Thyroid gland (tissue), 4 donors: ENCODE measurements around the gene PSAP. TPM values are rescaled to one million over a fixed set of nuclear protein-coding genes. Genes with fewer than 3 reads are reported as not detected.

Experiments used
- DNase-seq, 2 donors: peaks; one replicate each; pipeline ENCODE4 v3.0.0-alpha.2; 2019
- H3K27ac ChIP-seq, 3 donors: fragments of 200-600 bp; sonication (generic); 1 replicate in 2 of 3; 2 replicates in 1 of 3; pipeline ENCODE4 v1.5.1; 2016 to 2019; ENCODE audit warnings: mild to moderate bottlenecking in 1 of 3, moderate library complexity in 1 of 3
- H3K27me3 ChIP-seq: fragments of 200-600 bp; sonication (generic); one replicate; pipeline ENCODE4 v1.5.1; 2019
- H3K36me3 ChIP-seq, 2 donors: fragments of 200-600 bp; sonication (generic); one replicate each; pipeline ENCODE4 v1.5.1; 2016 to 2019
- H3K4me1 ChIP-seq, 2 donors: fragments of 200-600 bp; sonication (generic); one replicate each; pipeline ENCODE4 v1.5.1; 2017 to 2019
- H3K4me3 ChIP-seq, 3 donors: fragments of 200-600 bp; sonication (generic); replicated peaks in 1 of 3; 1 replicate in 2 of 3; 2 replicates in 1 of 3; pipeline ENCODE4 v1.5.1; 2016; ENCODE audit warnings: mild to moderate bottlenecking in 1 of 3
- H3K9me3 ChIP-seq: fragments of 200-600 bp; sonication (generic); one replicate; pipeline ENCODE4 v1.5.1; 2017
- CTCF ChIP-seq, 6 experiments: fragments of 200-600 bp in 3 of 6; fragments of 450-650 bp in 3 of 6; sonication (generic) in 3 of 6; IDR thresholded peaks; one replicate each; pipeline ENCODE4 v1.5.1; 2016 to 2019; ENCODE audit warnings: antibody characterized with exemption in 6 of 6, mild to moderate bottlenecking in 2 of 6, inconsistent platforms in 1 of 6, moderate library complexity in 1 of 6
- POLR2A ChIP-seq, 2 donors: fragments of 450-650 bp; IDR thresholded peaks; one replicate each; pipeline ENCODE4 v1.6.1; 2017; ENCODE audit warnings: antibody characterized with exemption in 2 of 2, mild to moderate bottlenecking in 2 of 2, moderate library complexity in 1 of 2
- whole genome bisulfite sequencing, 2 donors: methylation state at CpG; one replicate each; pipeline ENCODE4 v1.1.5; 2017; 5-methylcytosine and 5-hydroxymethylcytosine counted together
- intact Hi-C: fragments of 100-400 bp; cut with DNase I; formaldehyde crosslinking; loops from one replicate; pipeline ENCODE4 v1.15.1; 2023
- total RNA-seq, 4 donors: library from RNA; depleted of rRNA; stranded (reverse); fragments of >200 nt; gene quantifications; one replicate each; pipeline ENCODE4 v1.2.3, GENCODE V29; 2016

The PSAP gene
- total RNA-seq, 4 donors from 2014 or later: 978 to 1,211 (median 1,123) TPM

- Histone ChIP-seq H3K4me3 (no peak overlapping the region), H3K36me3 (no peaks in the 10 kb centered on the region), H3K27ac (no peak overlapping the region), H3K27me3 (no peaks in the 10 kb centered on the region), H3K4me1 (peaks cover 4 to 20% of the 10 kb centered on the region in 2 donors), H3K9me3 (no peaks in the 10 kb centered on the region)
- no peak for DNase-seq
- TF ChIP-seq CTCF (IDR thresholded peaks at IDR 0.05): no peak
- TF ChIP-seq POLR2A (IDR thresholded peaks at IDR 0.05): no peak
- 93 to 97% methylated on average over 17 of the region's 17 CpGs for WGBS, 2 donors
- intact Hi-C loops: no loop called here
Measured at GRCh38 chr10:71777213-71777985, 73.7 kb downstream of the PSAP start.

GRCh38 chr10:71776481-71776925 is 74.5 kb downstream of the PSAP start:
- Histone ChIP-seq H3K27ac (no peak overlapping the region), H3K4me1 (peaks cover 4 to 29% of the 10 kb centered on the region in 2 donors), H3K27me3 (no peaks in the 10 kb centered on the region), H3K4me3 (no peak overlapping the region), H3K36me3 (no peaks in the 10 kb centered on the region), H3K9me3 (no peaks in the 10 kb centered on the region)
- TF ChIP-seq CTCF (IDR thresholded peaks at IDR 0.05) (no peak), POLR2A (IDR thresholded peaks at IDR 0.05) (no peak)
- WGBS, 2 donors: 68 to 73% methylated on average over 2 of the region's 2 CpGs
- DNase-seq: no peak
- intact Hi-C loops: no loop called here

DNA sequence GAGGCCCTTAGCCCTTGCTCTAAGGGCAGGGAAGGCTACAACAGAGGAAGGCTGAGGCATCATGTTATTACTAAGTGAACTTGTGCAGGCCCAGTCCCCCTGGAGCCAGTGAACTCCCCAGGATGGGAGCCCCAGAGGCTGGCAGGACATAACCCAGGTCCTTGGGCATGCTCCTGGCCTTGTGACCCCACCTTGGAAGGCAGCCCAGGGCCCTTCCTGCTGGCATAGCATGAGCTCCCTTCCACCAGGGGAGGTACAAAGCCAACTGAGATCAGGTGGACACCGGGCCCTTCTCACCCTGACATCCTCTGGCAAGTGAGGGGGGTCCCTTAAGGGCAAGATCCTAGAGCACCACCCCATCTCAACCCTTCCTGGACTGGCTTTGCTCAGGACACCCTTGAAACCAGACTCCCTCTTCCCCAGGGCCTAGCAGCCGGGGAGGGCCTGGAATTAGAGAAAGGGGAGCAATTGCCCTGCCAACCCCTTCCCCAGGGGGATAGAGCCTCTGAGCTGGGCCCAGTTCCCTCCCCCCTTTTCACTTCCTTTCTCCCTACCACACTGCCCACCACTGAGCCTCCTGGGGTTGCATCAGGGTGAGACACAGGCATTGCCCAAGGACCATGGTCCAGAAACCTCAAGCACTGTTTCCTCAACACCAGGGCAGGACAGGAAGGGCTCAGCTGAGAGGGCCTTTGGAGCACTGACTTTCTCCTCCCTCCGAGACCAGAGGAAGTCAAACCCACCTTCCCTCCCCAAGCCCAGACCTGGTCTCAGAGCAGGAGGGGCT is 75.9 kb downstream of the PSAP start:
- 83 to 88% methylated on average over 1 to 2 of the region's 3 CpGs for WGBS, 2 donors
- no peaks in the 10 kb centered on the region for H3K27me3 ChIP-seq
- H3K9me3 ChIP-seq: no peaks in the 10 kb centered on the region
- peaks cover 4 to 43% of the 10 kb centered on the region in 2 donors for H3K4me1 ChIP-seq
- intact Hi-C loops: no loop called here
- no peak for DNase-seq
- TF ChIP-seq POLR2A (IDR thresholded peaks at IDR 0.05): no peak
- no peak for TF ChIP-seq CTCF (IDR thresholded peaks at IDR 0.05)
- H3K27ac ChIP-seq: no peak overlapping the region
- H3K4me3 ChIP-seq: no peak overlapping the region
- no peaks in the 10 kb centered on the region for H3K36me3 ChIP-seq

- 2 to 14% methylated on average over 8 to 22 of the region's 55 CpGs for WGBS, 2 donors
- intact Hi-C loops: no loop called here
- H3K9me3 ChIP-seq: no peaks in the 10 kb centered on the region
- TF ChIP-seq CTCF (IDR thresholded peaks at IDR 0.05) (peak; percentile 28 to 96 (median 90)), POLR2A (IDR thresholded peaks at IDR 0.05) (peak; percentile 79 to 90)
- peak; percentile 84 to 91 for DNase-seq
- no peaks in the 10 kb centered on the region for H3K36me3 ChIP-seq
- no peaks in the 10 kb centered on the region for H3K27me3 ChIP-seq
- peak within 1 kb of the TSS; percentile 26 to 63 (median 38) for H3K4me3 ChIP-seq
- peaks cover 9 to 55% of the 10 kb centered on the region in 2 donors for H3K4me1 ChIP-seq
- H3K27ac ChIP-seq: peak within 1 kb of the TSS; percentile 66 to 87 (median 85)
Measured at GRCh38 chr10:71773221-71773971, 77.7 kb downstream of the PSAP start, which contains the start of gene VSIR. Gene VSIR (minus strand): TSS chr10:71773520. CDS start chr10:71773439, 81 bp downstream.
